HFFc6 (cell line): Measurements from ENCODE around the gene HIP1. TPM values are rescaled to one million over a fixed set of nuclear protein-coding genes. Genes with fewer than 3 reads are reported as not detected.
"Not testable (repeated sequence)": the region's sequence is repeated elsewhere in the genome, so short reads cannot be mapped to it uniquely, and the experiment has no call there.

ENCODE experiments used
- DNase-seq: peaks from one replicate; pipeline ENCODE4 v3.0.0-alpha.2; 2018
- H3K27ac Mint-ChIP-seq: 2 replicates; pipeline ENCODE4 v1.8.0; 2020; ENCODE audit warnings: mild to moderate bottlenecking, mixed read lengths
- H3K27me3 Mint-ChIP-seq: 2 replicates; pipeline ENCODE4 v1.8.0; 2021; ENCODE audit warnings: mild to moderate bottlenecking, moderate library complexity, mixed read lengths; ENCODE audit not compliant: insufficient read depth
- H3K36me3 Mint-ChIP-seq: 2 replicates; pipeline ENCODE4 v1.8.0; 2021; ENCODE audit warnings: low read depth, mixed read lengths
- H3K4me1 Mint-ChIP-seq: 2 replicates; pipeline ENCODE4 v1.8.0; 2020; ENCODE audit warnings: low read depth, mixed read lengths
- H3K4me3 Mint-ChIP-seq: 2 replicates; pipeline ENCODE4 v1.8.0; 2020; ENCODE audit warnings: mild to moderate bottlenecking, moderate library complexity, mixed read lengths
- H3K9me3 Mint-ChIP-seq: 2 replicates; pipeline ENCODE4 v1.8.0; 2020; ENCODE audit warnings: mild to moderate bottlenecking, mixed read lengths
- CTCF ChIP-seq: fragments of 200-600 bp; sonication (generic); IDR thresholded peaks from 2 replicates; pipeline ENCODE4 v1.5.0; 2021; ENCODE audit warnings: antibody characterized with exemption, mild to moderate bottlenecking
- total RNA-seq, 6 experiments: library from RNA; stranded (reverse); fragmentation: NEBNext Ultra II Directional; extraction: Animal tissue kit (Norgen Biotek cat#: 25700); gene quantifications; 2 replicates in 1 of 6; 3 replicates in 5 of 6; pipeline ENCODE4 v1.2.3, GENCODE V29; 2021

Gene HIP1
- total RNA-seq, 6 experiments from 2014 or later, result 15.1 to 32.2 (median 28.7) TPM

- no peak for TF ChIP-seq CTCF
- H3K27me3 Mint-ChIP-seq, result peaks cover 1% of the 10 kb centered on the region; the same call in 1 of the 2 replicates
- no peaks in the 10 kb centered on the region for H3K36me3 Mint-ChIP-seq
- peak within 1 kb of the TSS; percentile 57 for H3K4me3 Mint-ChIP-seq
- peak within 1 kb of the TSS; percentile 85 for H3K27ac Mint-ChIP-seq
- peaks cover 34% of the 10 kb centered on the region for H3K4me1 Mint-ChIP-seq
- no peaks in the 10 kb centered on the region for H3K9me3 Mint-ChIP-seq
- DNase-seq, result peak; percentile 91
These were observed 33.6 kb upstream of the HIP1 start, which contains the start of gene CCL26 for GRCh38 chr7:75772081-75773077. Gene CCL26, minus strand, starts transcription at chr7:75772211. Its CDS starts 35 bp downstream, at chr7:75772176.

GRCh38 chr7:75771224-75771623, 32.5 kb upstream of the HIP1 start:
- Mint-ChIP-seq H3K4me3 (peak overlapping the region; percentile 3; the same call in 1 of the 2 replicates), H3K36me3 (no peaks in the 10 kb centered on the region), H3K27me3 (peaks cover 1% of the 10 kb centered on the region; the same call in 1 of the 2 replicates), H3K9me3 (no peaks in the 10 kb centered on the region), H3K4me1 (peaks cover 26% of the 10 kb centered on the region), H3K27ac (peak overlapping the region; percentile 85)
- no peak for TF ChIP-seq CTCF
- DNase-seq, result peak; percentile 78

GRCh38 chr7:75762350-75762917, 23.7 kb upstream of the HIP1 start:
- H3K27me3 Mint-ChIP-seq, result peaks cover 2% of the 10 kb centered on the region; the same call in 1 of the 2 replicates
- H3K36me3 Mint-ChIP-seq, result no peaks in the 10 kb centered on the region
- H3K9me3 Mint-ChIP-seq, result no peaks in the 10 kb centered on the region
- H3K4me3 Mint-ChIP-seq, result no peak overlapping the region
- no peak overlapping the region for H3K27ac Mint-ChIP-seq
- DNase-seq, result peak; percentile 76
- TF ChIP-seq CTCF, result peak; percentile 84
- peaks cover 7% of the 10 kb centered on the region for H3K4me1 Mint-ChIP-seq

- not testable (repeated sequence) for H3K27ac Mint-ChIP-seq, H3K9me3 Mint-ChIP-seq, H3K4me1 Mint-ChIP-seq, DNase-seq, H3K27me3 Mint-ChIP-seq, H3K36me3 Mint-ChIP-seq, H3K4me3 Mint-ChIP-seq
These were observed 23.1 kb upstream of the HIP1 start for GRCh38 chr7:75761801-75762200.

- peaks cover 2% of the 10 kb centered on the region; the same call in 1 of the 2 replicates for H3K27me3 Mint-ChIP-seq
- no peak for DNase-seq
These were observed 19.8 kb upstream of the HIP1 start for GRCh38 chr7:75758491-75758890.

More at GRCh38 chr7:75758491-75758890, 19.8 kb upstream of the HIP1 start:
- no peak overlapping the region for H3K27ac Mint-ChIP-seq
- H3K9me3 Mint-ChIP-seq, result no peaks in the 10 kb centered on the region
- H3K36me3 Mint-ChIP-seq, result no peaks in the 10 kb centered on the region
- TF ChIP-seq CTCF, result no peak
- peaks cover 10% of the 10 kb centered on the region for H3K4me1 Mint-ChIP-seq
- H3K4me3 Mint-ChIP-seq, result no peak overlapping the region
